Measurements from ENCODE around the gene BMP7. TPM values are rescaled to one million over a fixed set of nuclear protein-coding genes. Genes with fewer than 3 reads are reported as not detected.

The BMP7 gene
- total and polyA plus RNA-seq, 2 of the 8 experiments (the other 6 are each of a cell fraction or from before 2014, with no cell fraction given): 9.2 to 14.7 TPM

DNA sequence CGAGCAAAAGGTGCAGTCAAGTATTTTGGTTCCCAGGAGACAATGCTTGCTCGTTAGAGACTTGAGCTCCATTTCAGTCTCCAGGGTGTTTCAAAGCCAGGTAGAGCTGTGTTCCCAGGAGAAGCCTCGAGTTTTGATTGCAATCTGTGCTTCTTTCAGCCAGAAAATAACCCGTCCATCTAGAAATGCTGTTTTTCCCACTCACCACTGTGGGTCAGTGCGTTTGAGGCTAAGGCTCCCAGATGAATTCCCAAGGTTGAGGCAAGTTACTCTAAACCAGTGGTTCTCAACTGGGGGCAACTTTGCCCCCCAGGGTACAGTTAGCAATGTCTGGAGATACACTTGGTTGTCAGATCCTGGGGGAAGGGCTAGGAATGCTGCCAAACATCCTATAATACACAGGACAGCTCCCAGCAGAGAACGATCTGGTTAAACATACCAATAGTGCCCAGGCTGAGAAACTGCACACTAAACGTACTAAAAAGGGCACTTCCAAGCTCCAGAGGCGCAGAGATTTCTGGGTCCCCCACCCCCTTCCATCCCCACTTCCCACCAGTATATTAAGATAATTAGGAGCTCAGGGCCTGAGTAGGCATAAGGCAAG is 13.8 kb downstream of the BMP7 start:
- Histone ChIP-seq H2BK5ac (ENCODE audit: low read depth, low read length) (no peak overlapping the region), H3K4me2 (ENCODE audit: insufficient read depth in 1 of 2, low read depth in 2 of 2, low read length in 2 of 2) (no peak overlapping the region), H3K23me2 (ENCODE audit: low read depth, low read length) (no peaks in the 10 kb centered on the region), H3K27me3 (replicated peaks in 1 of 4; ENCODE audit: control insufficient read depth in 3 of 4, extremely low read depth in 1 of 4, insufficient read depth in 3 of 4, low read length in 3 of 4) (no peaks in the 10 kb centered on the region; a peak in 2 of 7 replicates), H4K8ac (ENCODE audit: extremely low read depth, insufficient read depth, low read length) (no peak overlapping the region), H2BK20ac (ENCODE audit: low read length) (no peak overlapping the region), H4K20me1 (replicated peaks in 1 of 2; ENCODE audit: control insufficient read depth in 1 of 2, insufficient read depth in 2 of 2, low read length in 2 of 2) (peaks cover 0 to 2% of the 10 kb centered on the region in 2 experiments), H2AK5ac (ENCODE audit: low read depth, low read length) (no peak overlapping the region), H2BK12ac (ENCODE audit: low read depth, low read length) (0 out of 2 replicates have a peak overlapping the region, but pooled peaks have one; percentile 2), H3K4me3 (ENCODE audit: extremely low read depth in 1 of 4, insufficient read depth in 2 of 4, low read depth in 3 of 4, low read length in 4 of 4) (no peak overlapping the region), H3K36me3 (ENCODE audit: control insufficient read depth in 2 of 4, insufficient read depth in 4 of 4, low read length in 3 of 4) (no peaks in the 10 kb centered on the region), H3K9me3 (ENCODE audit: insufficient read depth in 2 of 2, low read depth in 1 of 2, low read length in 1 of 2) (no peaks in the 10 kb centered on the region), H3K27ac (ENCODE audit: low read depth, low read length) (no peak overlapping the region), H3K79me1 (ENCODE audit: low read depth, low read length) (peaks cover 6% of the 10 kb centered on the region), H3K9ac (replicated peaks in 1 of 4; ENCODE audit: extremely low read depth in 1 of 4, low read depth in 3 of 4, low read length in 3 of 4) (no peak overlapping the region), H2AFZ (ENCODE audit: low read length) (no peak overlapping the region), H3K14ac (ENCODE audit: insufficient read length) (no peak overlapping the region), H2BK120ac (replicated peaks; ENCODE audit: low read depth, low read length) (no peak overlapping the region), H4K5ac (ENCODE audit: insufficient read length, low read depth, low read length) (no peak overlapping the region), H2BK15ac (ENCODE audit: low read length) (no peak overlapping the region), H4K91ac (replicated peaks; ENCODE audit: insufficient read length, low read length) (peak overlapping the region; percentile 13), H3K4me1 (replicated peaks in 1 of 4; ENCODE audit: control insufficient read depth in 3 of 4, insufficient read depth in 4 of 4, low read length in 3 of 4) (peaks cover 0 to 13% (median 8%) of the 10 kb centered on the region in 4 experiments; a peak in 6 of 7 replicates), H3K23ac (ENCODE audit: insufficient read length) (no peak overlapping the region), H3K18ac (ENCODE audit: extremely low read depth, low read length) (no peak overlapping the region), H3K79me2 (ENCODE audit: control insufficient read depth in 1 of 2, insufficient read depth in 2 of 2, low read length in 2 of 2) (no peaks in the 10 kb centered on the region; a peak in 1 of 4 replicates), H3K4ac (replicated peaks; ENCODE audit: insufficient read length, low read depth, low read length) (no peak overlapping the region), H3K56ac (replicated peaks; ENCODE audit: insufficient read length, low read depth, low read length) (no peak overlapping the region)
- CTCF ChIA-PET (ENCODE audit: partially characterized antibody): interaction anchor here (1.2 to 3.8 kb wide), 12 partner anchors 8 to 144 kb away, joined by 3 to 20 read pairs (median 6); partner anchors contain the start of gene SPO11
- FAIRE-seq (no peak), DNase-seq (ENCODE audit: low read depth in 1 of 2, low spot score in 2 of 2) (no peak)
- TF ChIP-seq BRCA1 (IDR thresholded peaks at IDR 0.05; ENCODE audit: low read depth, low read length) (no peak), MAFK (IDR thresholded peaks at IDR 0.05; ENCODE audit: low read depth, low read length) (no peak), CTBP2 (IDR thresholded peaks at IDR 0.05; ENCODE audit: borderline replicate concordance, insufficient read depth, insufficient read length, low read length) (no peak), SP4 (IDR thresholded peaks at IDR 0.05; ENCODE audit: low read length) (no peak), EZH2 (IDR thresholded peaks at IDR 0.05; ENCODE audit: low read depth, low read length, severe bottlenecking) (no peak), TEAD4 (IDR thresholded peaks at IDR 0.05; ENCODE audit: low read depth, low read length) (no peak), BACH1 (IDR thresholded peaks at IDR 0.05; ENCODE audit: low read length) (no peak), CBX5 (IDR thresholded peaks at IDR 0.05; ENCODE audit: low read depth, low read length) (no peak), SUZ12 (IDR thresholded peaks at IDR 0.05; ENCODE audit: low read length) (no peak)
- TF ChIP-seq, protein P1, sequence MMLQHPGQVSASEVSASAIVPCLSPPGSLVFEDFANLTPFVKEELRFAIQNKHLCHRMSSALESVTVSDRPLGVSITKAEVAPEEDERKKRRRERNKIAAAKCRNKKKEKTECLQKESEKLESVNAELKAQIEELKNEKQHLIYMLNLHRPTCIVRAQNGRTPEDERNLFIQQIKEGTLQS (IDR thresholded peaks at IDR 0.05; ENCODE audit: insufficient read depth, low read depth, low read length): no peak
- POLR2A ChIA-PET (ENCODE audit: partially characterized antibody): interaction anchor here (1.8 kb wide), 1 partner anchor 11 kb away, joined by 8 read pairs; no protein-coding TSS in a partner anchor
- WGBS, 2 experiments (ENCODE audit: extremely low coverage in 1 of 2, insufficient coverage in 1 of 2, insufficient read length in 1 of 2, insufficient replicate concordance in 2 of 2, low coverage in 1 of 2, low lambda C conversion rate in 2 of 2, missing lambda C conversion rate in 1 of 2): 85% methylated on average over 8 of the region's 8 CpGs; no CpG with 5 or more reads in 1 of the 2 experiments

Measured in H1 (cell line).